ENCODE measurements around the gene METTL9.

DNA sequence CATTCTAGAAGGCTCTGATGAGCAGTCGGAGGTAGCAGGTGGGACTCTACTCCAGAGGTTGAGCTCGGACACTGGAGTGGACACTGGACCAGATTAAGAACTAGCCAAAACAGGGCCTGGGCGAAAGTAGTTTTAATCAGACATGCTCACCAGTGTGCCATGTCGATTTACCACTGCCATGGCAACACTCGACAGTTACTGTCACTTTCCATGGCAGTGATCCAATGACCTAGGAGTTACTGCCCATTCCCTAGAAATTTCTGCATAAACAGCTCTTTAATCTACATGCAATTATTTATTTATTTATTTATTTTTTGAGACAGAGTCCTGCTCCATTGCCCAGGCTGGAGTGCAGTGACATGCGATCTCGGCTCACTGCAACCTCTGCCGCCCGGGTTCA, 7.2 kb upstream of the METTL9 start:
- TF ChIP-seq, protein P1, sequence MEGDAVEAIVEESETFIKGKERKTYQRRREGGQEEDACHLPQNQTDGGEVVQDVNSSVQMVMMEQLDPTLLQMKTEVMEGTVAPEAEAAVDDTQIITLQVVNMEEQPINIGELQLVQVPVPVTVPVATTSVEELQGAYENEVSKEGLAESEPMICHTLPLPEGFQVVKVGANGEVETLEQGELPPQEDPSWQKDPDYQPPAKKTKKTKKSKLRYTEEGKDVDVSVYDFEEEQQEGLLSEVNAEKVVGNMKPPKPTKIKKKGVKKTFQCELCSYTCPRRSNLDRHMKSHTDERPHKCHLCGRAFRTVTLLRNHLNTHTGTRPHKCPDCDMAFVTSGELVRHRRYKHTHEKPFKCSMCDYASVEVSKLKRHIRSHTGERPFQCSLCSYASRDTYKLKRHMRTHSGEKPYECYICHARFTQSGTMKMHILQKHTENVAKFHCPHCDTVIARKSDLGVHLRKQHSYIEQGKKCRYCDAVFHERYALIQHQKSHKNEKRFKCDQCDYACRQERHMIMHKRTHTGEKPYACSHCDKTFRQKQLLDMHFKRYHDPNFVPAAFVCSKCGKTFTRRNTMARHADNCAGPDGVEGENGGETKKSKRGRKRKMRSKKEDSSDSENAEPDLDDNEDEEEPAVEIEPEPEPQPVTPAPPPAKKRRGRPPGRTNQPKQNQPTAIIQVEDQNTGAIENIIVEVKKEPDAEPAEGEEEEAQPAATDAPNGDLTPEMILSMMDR (CRISPR knock-in tag; IDR thresholded peaks at IDR 0.05), result no peak
- TF ChIP-seq ZNF768 (CRISPR knock-in tag; IDR thresholded peaks at IDR 0.05), result no peak
- TF ChIP-seq TCF7 (IDR thresholded peaks at IDR 0.05; ENCODE audit: low read depth), result no peak
- TF ChIP-seq, protein P2, sequence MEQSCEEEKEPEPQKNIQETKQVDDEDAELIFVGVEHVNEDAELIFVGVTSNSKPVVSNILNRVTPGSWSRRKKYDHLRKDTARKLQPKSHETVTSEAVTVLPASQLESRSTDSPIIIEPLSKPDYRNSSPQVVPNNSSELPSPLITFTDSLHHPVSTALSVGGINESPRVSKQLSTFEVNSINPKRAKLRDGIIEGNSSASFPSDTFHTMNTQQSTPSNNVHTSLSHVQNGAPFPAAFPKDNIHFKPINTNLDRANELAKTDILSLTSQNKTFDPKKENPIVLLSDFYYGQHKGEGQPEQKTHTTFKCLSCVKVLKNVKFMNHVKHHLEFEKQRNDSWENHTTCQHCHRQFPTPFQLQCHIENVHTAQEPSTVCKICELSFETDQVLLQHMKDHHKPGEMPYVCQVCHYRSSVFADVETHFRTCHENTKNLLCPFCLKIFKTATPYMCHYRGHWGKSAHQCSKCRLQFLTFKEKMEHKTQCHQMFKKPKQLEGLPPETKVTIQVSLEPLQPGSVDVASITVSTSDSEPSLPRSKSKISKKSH (CRISPR knock-in tag; IDR thresholded peaks at IDR 0.05; ENCODE audit: borderline replicate concordance), result no peak
- TF ChIP-seq, protein P3, sequence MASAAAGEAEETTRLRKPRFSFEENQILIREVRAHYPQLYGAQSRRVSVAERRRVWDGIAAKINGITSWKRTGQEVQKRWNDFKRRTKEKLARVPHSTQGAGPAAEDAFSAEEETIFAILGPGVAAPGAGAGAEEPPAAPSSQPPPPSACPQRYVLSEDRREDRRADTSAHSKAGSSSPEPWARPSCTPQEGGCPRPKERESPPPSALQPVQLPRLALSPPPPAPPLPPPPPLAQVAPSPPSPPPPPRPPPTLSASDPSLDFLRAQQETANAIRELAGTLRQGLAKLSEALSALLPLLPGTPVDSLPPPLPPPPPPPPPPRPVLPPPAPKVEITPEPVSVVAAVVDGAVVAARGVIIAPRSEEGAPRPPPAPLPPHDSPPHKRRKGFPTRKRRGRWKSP (CRISPR knock-in tag; IDR thresholded peaks at IDR 0.05), result no peak

Measured in HepG2 (cell line).